Epidermal melanocyte (primary cell): ENCODE results near the gene SKAP2.

Experiments
- DNase-seq: peaks from one replicate; pipeline ENCODE4 v3.0.0; 2011; ENCODE audit warnings: low spot score; ENCODE audit not compliant: insufficient read length

Gene SKAP2

GRCh38 chr7:26668821-26669220, 195.6 kb downstream of the SKAP2 start:
- no peak for DNase-seq

DNA sequence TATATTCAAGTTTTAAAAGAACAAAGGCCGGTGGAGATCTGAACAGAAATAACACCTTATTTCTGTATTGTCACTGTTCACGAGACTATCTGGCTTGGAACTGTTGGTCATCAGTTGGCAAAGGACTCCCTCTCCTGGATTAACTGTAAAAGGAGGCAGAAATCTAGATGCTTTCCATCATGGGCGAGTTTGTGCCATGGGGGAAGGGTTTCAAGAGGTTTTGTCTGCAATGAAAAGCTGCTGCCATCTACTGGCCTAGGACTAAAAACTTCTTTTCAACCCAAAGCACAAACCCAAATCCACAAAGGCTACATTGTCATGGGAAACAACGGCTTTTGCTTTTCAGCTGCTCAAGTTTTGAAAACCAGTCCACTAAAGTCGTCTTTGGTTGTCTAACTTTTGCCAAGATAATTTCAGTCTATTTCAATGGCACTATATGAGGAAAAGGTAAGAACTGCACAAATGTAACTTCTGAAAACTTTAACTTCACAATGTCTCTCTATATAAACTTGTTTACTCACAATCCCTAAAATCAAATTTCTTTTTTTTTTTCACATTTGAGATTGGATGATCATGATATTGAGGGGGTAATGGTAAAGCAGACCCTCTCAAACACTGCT, 196.8 kb downstream of the SKAP2 start:
- DNase-seq: peak; percentile 52

GRCh38 chr7:26664735-26665416, 199.5 kb downstream of the SKAP2 start:
- DNase-seq: no peak

GRCh38 chr7:26664274-26664673, 200.1 kb downstream of the SKAP2 start:
- no peak for DNase-seq

- no peak for DNase-seq
Observed at GRCh38 chr7:26663874-26664273, 200.5 kb downstream of the SKAP2 start.

DNA sequence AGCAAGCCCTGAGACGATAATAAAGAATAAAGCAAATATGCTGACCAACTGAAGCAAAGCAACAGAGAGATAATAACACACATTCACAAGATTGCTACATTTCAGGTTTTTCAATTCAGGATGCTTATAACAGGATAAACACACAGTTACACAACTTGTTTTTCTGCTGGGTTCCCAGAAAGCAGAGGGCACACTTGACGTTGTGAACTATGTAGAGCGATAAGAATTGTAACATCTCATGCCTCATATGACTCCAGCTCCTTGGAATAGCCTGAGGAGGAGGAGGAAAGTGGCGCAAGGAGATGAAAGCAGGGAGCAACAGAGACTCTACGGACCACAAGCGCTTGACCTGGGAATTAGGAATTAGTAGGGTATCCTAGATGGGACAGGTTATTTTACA, 201.7 kb downstream of the SKAP2 start:
- no peak for DNase-seq

DNA sequence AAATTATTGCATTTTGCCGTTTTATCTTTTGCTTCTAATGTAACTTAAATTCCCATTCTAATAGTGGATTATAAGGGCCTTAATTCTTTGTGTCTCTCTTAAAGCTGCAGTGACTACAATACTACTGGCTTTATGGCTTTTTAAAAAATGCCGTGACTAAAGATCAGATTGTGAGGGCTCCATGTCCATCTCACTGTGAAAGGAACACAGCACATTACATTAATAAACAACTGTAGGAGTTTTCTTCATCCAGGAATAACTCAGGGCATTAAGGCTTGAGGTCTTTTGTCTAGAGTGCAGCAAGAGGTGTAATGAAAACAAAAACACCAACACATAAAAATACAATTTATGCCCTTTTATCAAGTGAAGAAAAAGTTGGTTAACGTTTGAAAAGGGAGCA, 205.3 kb downstream of the SKAP2 start:
- no peak for DNase-seq

GRCh38 chr7:26658389-26659084, 205.9 kb downstream of the SKAP2 start:
- DNase-seq: no peak

DNA sequence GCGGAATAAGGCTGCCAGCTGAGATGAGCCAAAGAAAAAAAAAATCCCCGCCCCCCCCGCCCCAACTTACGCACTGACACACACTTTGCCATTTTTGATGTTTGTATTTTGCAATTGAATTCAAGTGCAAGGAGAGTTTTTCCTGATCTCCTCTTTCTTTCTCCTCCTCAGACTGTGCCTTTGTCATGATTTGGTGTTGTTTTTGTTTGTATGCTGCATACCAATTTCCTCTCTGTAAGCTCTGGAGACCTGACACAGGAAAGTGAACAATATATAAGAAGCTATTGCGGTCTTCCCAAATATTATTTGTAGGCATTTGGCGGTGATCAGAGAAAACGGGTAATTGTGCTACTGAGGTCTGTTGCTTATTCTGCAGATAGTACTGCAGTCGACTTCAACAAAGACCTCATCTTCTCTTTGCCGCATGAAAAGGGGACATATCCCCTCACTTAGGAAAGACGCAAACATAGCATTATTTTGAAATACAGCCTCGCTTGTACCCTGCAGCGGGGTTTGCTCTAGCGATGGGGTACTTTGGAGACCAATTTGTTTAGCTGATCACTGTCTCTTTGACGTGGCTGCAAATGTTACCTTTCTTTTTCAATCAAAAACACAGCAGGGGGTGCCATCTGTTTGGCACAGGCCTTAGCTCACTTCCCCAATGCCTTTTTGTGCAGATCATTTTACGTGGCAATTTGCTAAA, 206.6 kb downstream of the SKAP2 start:
- no peak for DNase-seq

- no peak for DNase-seq
Observed at GRCh38 chr7:26657206-26657641, 207.2 kb downstream of the SKAP2 start.

DNA sequence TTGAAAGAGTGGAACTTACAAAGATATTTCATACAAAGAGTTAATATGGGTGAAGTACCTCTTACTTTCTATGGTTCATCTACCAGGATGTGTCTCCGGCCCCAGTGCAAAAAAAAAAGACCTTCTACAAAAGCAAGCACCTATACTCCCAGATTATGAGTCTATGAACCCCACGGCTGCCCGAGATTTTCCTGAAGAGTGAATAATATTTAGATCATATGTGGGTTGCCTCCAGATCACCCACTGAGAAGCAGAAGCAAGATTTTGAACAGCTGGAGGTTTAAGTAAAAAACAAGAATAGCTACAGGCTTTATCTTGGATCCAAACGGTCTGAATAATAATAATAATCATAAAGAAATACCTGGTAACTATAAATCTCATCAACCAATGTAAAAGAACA, 207.7 kb downstream of the SKAP2 start:
- no peak for DNase-seq

DNA sequence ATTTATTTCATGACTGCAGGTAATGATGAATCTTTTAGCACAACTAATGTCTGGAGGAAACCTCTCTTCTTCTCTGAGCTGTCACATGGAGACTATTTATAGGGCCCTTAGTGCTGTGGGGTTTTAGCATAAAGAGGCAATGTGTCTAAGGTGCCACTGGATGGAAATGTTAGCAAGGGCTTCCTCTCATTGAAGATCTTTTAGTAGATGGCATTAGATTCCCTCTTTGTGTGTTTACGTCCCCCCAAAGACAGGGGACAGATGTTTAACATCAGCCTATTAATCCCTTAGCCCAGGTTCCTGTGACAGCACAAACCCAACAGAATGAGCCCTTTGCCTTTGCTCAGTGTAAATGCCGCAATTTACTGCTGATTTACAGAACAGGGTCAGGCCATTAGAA, 208.6 kb downstream of the SKAP2 start:
- DNase-seq: no peak

- no peak for DNase-seq
Observed at GRCh38 chr7:26653430-26654399, 210.7 kb downstream of the SKAP2 start.

- DNase-seq: no peak
Observed at GRCh38 chr7:26652401-26653100, 211.8 kb downstream of the SKAP2 start.

- DNase-seq: no peak
Observed at GRCh38 chr7:26650103-26650502, 214.3 kb downstream of the SKAP2 start.

DNA sequence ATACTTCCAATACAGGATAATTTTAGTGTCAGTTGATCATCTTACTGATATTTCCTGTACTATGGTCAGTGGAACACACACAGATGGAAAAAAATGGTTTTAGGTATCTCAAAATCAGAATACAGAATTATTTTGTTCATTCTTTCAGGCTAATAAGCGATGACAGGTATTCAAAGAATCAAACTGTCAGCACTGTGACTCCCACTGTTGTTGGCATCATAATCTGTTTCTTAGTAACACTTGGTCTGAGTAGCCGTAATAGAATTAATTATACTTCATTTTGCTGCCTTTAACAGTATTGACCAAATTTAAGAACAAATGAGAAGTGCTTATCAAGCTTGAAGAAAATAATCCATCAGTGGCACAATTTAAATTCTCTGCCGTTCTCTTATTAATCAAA, 215.0 kb downstream of the SKAP2 start:
- no peak for DNase-seq

DNA sequence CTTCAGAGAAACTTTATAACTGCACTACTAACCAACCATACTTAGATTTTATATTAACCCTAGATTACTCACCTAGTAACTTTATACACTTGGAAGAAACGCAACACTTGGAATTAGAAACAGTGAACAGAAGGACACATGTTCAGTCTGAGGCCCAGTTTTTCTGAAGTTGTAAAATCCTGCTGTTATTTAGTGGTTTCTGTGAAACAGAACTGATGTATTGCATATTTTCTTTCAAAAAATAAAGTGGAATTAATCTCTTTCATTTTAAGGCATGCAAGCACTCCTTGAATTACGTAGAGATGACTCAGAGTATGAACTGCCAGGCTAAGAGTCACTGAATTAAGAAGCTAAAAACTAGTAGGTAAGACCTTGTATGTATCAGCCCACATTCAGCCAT, 215.8 kb downstream of the SKAP2 start:
- DNase-seq: no peak

DNA sequence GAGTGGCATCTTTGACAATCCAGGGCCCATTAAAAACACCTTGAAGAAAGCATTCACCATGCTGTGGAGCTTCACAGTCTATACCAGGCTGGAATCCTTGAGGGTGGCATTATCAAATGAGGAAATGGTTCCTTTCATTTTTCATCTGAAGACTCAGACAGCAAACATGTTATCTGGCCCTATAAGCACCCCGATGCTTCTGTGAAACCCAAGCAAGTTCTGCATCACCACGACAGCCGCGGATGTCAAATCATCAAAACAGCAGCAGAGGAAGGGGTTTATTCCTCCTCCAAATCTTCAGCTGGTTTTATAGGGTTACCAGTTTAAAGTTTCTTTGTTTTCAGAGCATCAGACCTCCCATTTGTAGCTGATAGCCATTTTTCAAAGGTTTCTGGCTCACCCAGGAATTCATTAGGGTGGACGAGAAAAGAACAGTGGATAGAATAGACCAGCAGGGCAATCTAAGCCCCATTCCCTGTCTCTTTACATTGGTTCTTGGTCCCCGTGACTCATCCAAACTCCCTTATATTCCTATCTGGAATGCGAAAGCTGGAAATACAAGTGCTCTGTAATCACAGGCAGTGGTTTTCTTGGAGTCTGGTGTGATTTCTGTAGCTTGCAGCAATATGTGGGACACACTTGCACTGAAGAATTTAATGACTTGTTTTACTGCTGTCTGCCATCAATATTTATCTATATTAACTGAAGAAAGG, 217.9 kb downstream of the SKAP2 start:
- DNase-seq: no peak

DNA sequence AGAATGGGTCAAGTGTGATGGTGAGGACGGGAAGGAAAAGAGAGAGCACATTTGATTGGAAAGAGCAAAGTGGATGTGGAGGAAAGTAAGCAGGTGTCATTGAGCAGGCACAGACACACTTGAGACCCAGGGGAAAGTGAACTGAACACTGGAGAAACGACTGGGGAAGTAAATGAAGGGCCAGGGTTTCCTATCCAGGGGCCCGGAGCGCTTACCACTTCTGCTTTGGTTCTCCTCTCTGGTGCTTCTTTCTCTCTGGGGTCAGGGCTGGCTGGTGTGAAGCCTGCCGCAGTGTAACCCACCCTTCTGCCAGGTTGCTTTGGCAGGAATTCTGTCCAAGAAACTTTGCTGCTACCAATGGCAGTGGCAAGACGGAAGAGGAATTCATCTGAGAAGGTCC, 219.3 kb downstream of the SKAP2 start:
- DNase-seq: no peak

DNA sequence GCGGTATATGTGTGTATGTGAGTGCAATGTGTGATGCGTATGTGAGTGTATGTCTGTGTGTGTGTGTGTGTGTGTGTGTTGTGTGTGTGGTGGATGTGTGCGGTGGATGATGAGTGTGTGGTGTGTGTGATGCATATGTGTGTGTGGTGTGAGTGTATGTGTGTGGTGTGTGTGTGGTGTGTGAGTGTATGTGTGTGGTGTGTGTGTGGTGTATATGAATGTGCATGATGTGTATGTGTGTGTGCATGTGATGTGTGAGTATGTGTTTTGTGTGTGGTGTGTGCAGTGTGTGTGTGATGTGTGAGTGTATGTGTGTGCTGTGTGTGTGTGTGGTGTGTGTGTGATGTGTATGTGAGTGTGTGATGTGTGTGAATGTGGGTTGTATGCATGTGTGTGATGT, 222.0 kb downstream of the SKAP2 start:
- DNase-seq: no peak
